ENCODE measurements around the gene PGBD1.
"Not testable (repeated sequence)": the region's sequence is repeated elsewhere in the genome, so short reads cannot be mapped to it uniquely, and the experiment has no call there.

The PGBD1 gene

GRCh38 chr6:28266962-28267694 is 14.2 kb upstream of the PGBD1 start, which contains the start of gene ZSCAN26:
TSS of gene ZSCAN26 (plus strand) at chr6:28267143. CDS start at chr6:28271920, 4,777 bp downstream.
- in situ Hi-C loops (cut with HindIII; ENCODE audit: low sequenced_read_pairs): no loop called here

- in situ Hi-C loops (cut with HindIII; ENCODE audit: low sequenced_read_pairs): no loop called here
Measured at GRCh38 chr6:28267695-28268059, 13.7 kb upstream of the PGBD1 start.

- in situ Hi-C loops (cut with HindIII; ENCODE audit: low sequenced_read_pairs): no loop called here
Measured at GRCh38 chr6:28269492-28269891, 11.9 kb upstream of the PGBD1 start.

DNA sequence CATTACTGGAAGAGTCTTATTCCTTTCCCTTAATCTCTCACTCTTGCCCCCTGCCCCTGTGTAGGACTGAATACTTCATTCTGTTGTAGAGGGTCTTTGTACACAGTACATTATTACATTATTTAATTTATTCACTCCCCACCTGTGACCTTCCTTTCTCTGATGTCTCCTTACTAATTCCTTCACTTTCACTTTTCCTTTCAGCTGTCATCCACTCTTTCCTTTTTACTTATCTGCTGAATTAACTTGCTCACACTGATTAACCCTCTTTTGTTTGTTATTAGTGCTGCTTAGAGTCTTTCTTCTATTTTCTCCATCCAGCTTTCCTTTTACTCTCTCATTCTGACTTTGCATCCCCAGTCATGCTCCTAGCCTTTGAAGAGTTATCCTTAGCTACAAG is 6.5 kb upstream of the PGBD1 start:
- in situ Hi-C loops (cut with HindIII; ENCODE audit: low sequenced_read_pairs): no loop called here

DNA sequence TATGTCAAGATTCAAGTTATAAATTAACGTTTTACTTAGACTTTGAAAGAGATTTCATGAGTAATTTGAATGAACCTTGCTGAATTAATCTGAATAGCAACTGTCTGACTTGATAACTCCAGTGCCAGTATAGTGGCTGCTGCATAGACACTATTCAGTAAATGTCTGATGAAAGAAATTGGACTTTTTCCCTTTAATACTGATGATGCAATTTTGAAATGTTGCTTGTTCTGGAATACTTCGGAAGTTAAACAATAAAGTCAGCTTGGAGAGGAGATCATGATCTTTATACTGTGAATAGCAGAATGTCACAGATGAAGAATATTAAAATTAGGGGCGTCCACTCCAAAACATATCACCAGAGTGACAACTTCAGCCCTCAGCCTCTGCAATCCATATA is 3.6 kb upstream of the PGBD1 start:
- in situ Hi-C loops (cut with HindIII; ENCODE audit: low sequenced_read_pairs): no loop called here

- in situ Hi-C loops (cut with HindIII; ENCODE audit: low sequenced_read_pairs): no loop called here
Measured at GRCh38 chr6:28280595-28281287, 631 bp upstream of the PGBD1 start.

DNA sequence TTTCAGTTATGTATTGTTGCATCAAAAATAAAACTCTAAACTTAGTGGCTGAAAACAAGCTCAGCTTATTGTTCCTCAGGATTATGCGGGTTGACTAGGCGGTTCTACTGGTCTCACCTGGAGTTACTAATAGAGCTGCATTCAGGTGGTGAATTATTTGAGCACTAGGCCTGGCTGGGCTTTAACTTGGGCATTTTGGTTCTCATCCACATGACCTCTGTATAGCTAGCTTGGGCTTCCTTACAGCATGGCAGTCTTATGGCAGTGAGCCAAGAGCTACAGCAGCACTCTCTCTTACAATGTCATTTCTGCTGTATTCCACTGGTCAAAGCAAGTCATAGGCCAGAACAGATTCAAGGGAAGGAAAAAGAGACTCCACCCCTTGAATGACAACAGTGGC is 1.6 kb downstream of the PGBD1 start:
- in situ Hi-C loops (cut with HindIII; ENCODE audit: low sequenced_read_pairs): no loop called here

DNA sequence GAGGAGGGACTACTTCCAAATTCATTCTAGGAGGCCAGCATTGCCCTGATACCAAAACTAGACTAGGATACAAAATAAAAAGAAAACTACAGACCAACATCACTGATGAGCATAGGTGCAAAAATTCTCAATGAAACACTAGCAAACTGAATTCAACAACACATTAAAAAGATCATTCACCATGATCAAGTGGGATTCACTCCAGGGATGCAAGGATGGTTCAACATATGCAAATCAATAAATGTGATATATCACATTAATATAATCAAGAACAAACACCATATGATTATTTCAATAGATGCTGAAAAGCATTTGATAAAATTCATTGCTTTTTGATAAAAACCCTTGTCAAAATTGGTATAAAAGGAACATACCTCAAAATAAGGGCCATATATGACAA is 10.2 kb downstream of the PGBD1 start:
- in situ Hi-C loops (cut with HindIII; ENCODE audit: low sequenced_read_pairs): no loop called here

- in situ Hi-C loops (cut with HindIII; ENCODE audit: low sequenced_read_pairs): no loop called here
Measured at GRCh38 chr6:28295326-28295725, 14.0 kb downstream of the PGBD1 start.

- in situ Hi-C loops (cut with HindIII; ENCODE audit: low sequenced_read_pairs): no loop called here
Measured at GRCh38 chr6:28296520-28297060, 15.2 kb downstream of the PGBD1 start.

DNA sequence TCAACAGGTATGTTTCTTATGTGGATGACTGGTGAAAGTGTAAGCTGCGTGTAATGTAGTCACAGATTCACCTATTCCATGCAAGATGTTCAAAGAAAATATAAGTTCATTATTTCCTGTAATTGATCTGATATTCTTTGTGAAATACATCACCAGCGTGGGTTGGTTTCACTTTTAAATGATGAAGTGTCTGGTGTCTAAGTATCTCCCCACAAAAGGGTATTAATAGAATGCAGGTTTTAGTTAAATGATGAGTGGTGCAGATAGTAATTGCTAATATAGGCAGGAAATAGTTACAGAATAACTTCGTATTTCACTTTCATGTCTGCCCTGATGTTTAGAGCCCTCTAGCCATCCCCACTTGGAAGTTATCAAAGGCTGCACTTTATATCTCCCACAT is 22.2 kb downstream of the PGBD1 start:
- in situ Hi-C loops (cut with HindIII; ENCODE audit: low sequenced_read_pairs): no loop called here

- in situ Hi-C loops (cut with HindIII; ENCODE audit: low sequenced_read_pairs): not testable (repeated sequence)
Measured at GRCh38 chr6:28306363-28306762, 25.0 kb downstream of the PGBD1 start.

DNA sequence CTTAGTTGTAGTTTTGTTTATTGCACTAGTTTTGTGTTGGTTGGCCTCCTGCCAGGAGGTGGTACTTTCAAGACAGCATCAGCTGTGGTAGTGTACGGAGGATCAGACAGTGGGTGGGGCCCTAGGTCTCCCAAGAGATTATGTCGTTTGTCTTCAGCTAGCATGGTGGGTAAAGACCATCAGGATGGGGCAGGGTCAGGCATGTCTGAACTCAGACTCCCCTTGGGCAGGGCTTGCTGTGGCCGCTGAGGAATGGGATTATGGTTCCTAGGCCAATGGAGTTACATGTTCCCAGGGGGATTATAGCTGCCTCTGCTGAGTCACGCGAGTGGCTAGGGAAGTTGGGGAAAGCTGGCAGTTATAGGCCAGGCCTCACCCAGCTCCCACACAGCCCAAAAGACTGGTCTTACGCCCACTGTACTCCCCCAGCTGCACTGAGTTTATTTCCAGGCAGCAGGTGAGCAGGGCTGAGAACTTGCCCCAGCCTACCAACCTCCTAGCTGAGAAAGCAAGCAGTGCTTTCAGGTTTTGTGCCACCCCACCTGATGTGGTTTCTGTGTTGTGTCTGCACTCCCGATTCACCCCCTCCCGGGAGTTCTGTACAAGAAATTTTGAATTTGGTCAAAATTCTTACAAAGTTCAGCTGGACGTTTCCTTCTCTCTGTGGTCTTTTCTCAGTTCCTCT is 29.9 kb downstream of the PGBD1 start:
- in situ Hi-C loops (cut with HindIII; ENCODE audit: low sequenced_read_pairs): no loop called here

- in situ Hi-C loops (cut with HindIII; ENCODE audit: low sequenced_read_pairs): no loop called here
Measured at GRCh38 chr6:28312939-28313338, 31.6 kb downstream of the PGBD1 start.

DNA sequence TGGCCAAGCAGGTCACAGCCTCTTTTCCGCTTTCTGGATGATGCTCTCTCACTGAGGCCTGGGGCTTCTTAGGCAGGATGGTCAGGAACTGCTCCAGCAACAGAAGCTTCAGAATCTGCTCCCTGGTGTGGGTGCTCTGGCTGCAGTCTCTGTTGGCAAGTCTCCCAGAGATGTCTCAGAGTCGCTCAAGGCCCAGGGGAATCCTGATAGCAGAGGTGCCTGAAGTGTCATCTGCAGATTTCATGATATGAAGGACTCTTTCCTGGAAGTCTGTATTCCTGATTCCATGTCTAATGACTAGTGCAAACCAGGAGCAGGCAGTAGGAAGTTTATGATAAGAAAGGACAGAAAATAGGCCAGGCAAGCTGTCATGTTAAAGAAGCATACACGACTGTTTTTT is 34.3 kb downstream of the PGBD1 start:
- in situ Hi-C loops (cut with HindIII; ENCODE audit: low sequenced_read_pairs): no loop called here

GRCh38 chr6:28317866-28318265 is 36.5 kb downstream of the PGBD1 start:
- in situ Hi-C loops (cut with HindIII; ENCODE audit: low sequenced_read_pairs): not testable (repeated sequence)

GRCh38 chr6:28322661-28323060 is 41.3 kb downstream of the PGBD1 start:
- in situ Hi-C loops (cut with HindIII; ENCODE audit: low sequenced_read_pairs): no loop called here

DNA sequence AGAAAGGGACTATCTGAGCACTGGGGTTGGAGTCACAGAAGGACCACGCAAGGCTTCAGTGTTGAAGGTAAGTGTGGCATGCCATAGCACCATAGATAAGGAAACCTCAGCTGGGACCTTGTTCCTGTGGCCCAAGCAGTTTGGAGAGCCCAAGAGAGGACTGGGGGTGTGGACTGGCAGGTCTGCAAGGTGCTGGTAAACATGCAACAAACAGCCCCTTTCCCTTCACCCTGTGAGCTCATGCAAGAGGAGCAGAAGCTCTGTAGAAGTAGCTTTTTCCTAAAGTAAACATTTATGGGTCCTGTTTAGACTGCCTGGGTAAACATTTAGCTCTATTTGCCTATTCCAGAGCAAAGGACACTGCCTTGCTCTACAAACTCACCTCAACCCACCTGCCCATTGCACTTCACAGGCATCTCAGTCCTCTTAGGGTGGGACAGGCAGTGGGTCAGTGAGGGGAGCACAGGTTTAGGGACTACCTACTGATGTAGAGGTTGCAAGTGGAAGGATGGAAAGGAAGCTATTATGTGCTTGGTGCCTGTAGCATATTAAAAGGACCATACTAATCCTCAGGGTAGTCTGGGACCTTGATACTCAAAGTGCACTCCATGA is 42.5 kb downstream of the PGBD1 start:
- in situ Hi-C loops (cut with HindIII; ENCODE audit: low sequenced_read_pairs): no loop called here

DNA sequence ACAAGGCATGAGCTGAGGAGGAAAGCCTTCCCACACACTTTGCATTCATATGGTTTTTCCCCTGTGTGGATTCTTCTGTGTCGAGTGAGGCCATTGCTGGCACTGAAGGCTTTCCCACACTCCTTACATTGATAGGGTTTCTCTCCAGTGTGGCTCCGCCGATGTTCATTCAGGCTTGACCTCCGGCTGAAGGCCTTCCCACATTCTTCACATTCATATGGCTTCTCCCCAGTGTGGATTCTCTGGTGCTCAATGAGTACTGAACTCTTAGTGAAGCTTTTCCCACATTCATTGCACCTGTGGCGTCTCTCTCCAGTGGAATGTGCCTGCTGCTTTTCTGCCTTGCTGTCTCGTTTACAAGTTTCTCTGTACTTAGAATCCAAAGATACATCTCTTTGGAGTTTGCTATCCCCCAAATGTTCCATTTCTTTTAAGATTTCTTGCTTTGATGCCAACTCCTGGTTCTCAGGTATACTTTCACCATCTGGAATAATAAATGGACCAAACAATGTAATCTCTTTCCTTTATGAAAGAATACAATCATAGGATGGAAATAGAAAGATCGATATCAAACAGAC is 45.1 kb downstream of the PGBD1 start:
- in situ Hi-C loops (cut with HindIII; ENCODE audit: low sequenced_read_pairs): no loop called here

DNA sequence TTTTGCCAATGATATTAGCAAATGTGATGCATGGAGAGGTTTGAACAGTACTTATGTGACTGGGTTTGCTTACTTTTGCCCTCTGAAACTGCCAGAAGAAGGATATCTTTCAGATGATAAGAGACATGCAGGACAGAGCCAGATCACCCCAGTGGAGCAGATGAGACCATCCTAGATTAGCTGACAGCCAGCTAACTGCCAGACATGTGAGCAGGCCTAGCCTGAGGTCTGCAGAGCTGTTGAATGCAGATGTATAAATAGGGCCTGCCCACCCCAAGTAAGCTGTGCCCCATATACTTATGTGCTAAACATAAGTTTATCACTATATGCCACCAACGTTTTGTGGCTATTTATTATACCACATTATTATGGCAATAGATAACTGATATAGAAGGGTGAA is 48.7 kb downstream of the PGBD1 start:
- in situ Hi-C loops (cut with HindIII; ENCODE audit: low sequenced_read_pairs): no loop called here

- in situ Hi-C loops (cut with HindIII; ENCODE audit: low sequenced_read_pairs): no loop called here
Measured at GRCh38 chr6:28333047-28333446, 51.7 kb downstream of the PGBD1 start.
